Skin of body (tissue), 3 donors: ENCODE results near the gene EXOSC6. TPM values are rescaled to one million over a fixed set of nuclear protein-coding genes. Genes with fewer than 3 reads are reported as not detected.
"Not testable (repeated sequence)": the region's sequence is repeated elsewhere in the genome, so short reads cannot be mapped to it uniquely, and the experiment has no call there.

Experiments
- DNase-seq: peaks from one replicate; lab custom pipeline; 2025; lab: John Stamatoyannopoulos, UW
- small RNA-seq: library from RNA; depleted of rRNA; stranded (forward); fragments of <200 nt; gene quantifications from one replicate; pipeline ENCODE3, GENCODE V24; 2014; ENCODE audit warnings: low replicate concordance
- total RNA-seq: library from RNA; depleted of rRNA; stranded (reverse); fragments of >200 nt; gene quantifications from one replicate; pipeline ENCODE4 v1.2.3, GENCODE V29; 2014

Gene EXOSC6
- total RNA-seq, 1 donor from 2014 or later: 23.7 TPM

DNA sequence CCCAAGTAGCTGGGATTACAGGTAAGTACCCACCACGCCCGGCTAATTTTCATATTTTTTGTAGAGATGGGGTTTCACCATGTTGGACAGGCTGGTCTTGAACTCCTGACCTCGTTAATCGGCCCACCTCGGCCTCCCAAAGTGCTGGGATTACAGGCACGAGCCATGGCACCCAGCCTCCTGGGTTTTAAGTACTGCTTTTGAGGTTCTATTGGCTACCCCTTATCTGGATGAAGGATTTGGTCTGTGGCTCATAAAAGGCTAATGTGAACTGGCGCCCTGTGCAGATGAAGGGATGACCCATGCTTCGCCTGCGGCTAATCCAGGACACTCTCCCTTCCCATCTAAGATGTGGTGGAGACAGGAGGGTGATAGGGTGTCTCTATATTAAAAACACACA lies 52.6 kb downstream of the EXOSC6 start:
- not testable (repeated sequence) for DNase-seq

DNA sequence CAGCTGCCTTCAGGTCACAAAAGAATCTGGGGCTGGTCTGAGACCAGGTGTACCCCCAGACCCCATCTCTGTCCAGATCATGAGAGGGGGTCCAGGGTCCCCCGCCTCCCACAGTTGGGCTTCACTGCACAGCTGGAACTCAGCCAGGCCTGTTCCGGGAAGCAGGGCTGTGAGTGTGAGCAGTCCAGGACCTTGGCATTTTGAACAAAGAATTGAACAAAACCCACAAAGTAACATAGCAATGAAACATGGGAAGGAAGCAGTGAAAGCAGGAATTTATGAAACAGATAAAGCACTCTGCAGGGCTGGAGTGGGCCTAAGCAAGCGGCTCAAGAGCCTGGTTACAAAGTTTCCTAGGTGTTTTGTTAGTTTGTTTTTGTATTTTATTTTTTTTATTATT lies 53.1 kb downstream of the EXOSC6 start:
- not testable (repeated sequence) for DNase-seq

DNA sequence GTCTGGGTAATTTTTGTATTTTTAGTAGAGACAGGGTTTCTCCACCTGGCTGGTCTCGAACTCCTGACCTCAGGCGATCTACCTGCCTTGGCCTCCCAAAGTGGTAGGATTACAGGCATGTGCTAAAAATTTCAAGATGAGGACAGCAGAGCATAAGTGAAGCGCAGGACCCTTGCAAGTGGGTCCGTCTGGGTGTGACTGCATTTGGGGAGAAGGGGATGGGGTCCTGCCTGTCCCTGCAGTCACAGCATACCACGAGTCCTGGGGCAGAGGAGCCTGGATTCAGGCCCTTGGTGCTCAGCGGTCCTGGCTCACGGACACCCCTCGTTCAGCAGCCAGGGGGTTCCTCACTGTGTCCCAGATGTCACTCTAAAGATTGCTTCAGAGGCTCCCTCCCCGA lies 53.5 kb downstream of the EXOSC6 start:
- DNase-seq: not testable (repeated sequence)

DNA sequence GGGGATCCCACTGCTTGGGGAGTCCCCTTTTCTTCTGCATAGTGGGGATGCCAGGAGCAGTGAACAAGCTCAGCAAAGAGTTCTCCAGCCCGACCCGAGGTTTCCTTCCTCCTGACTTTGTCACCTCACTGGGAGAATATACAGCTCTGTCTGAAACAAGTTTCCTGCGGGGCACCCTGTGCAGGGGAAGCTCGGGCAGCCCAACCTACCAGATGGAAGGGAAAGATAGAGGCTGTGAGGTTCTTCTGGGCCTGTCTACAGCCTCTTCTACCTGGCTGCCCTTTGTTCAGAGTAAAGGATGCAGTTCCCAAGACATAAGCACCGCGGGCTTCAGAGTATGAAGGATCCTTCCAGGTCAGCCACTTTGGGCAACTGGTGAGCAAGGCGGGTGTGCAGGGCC lies 54.1 kb downstream of the EXOSC6 start:
- not testable (repeated sequence) for DNase-seq

Small RNA genes within 50 kb of the gene (small RNA-seq; reads per million reads assigned to genes)
- gene AC009060.2 (not detected), gene RN7SL279P (not detected)

Other genes starting within 250 kb of the EXOSC6 start
- gene PDPR, start 137.6 kb downstream of the EXOSC6 start, total RNA-seq: 16.8 TPM
- gene CLEC18C, start 78.2 kb downstream of the EXOSC6 start, total RNA-seq: not detected
- gene AARS1, start 37.6 kb upstream of the EXOSC6 start, total RNA-seq: 55.1 TPM
- 18.7 TPM for gene DDX19B, start 47.2 kb upstream of the EXOSC6 start, total RNA-seq
- gene DDX19A, start 95.0 kb upstream of the EXOSC6 start, total RNA-seq: 30.0 TPM
- 23.6 TPM for gene ST3GAL2, start 187.2 kb upstream of the EXOSC6 start, total RNA-seq
- gene FCSK, start 202.7 kb upstream of the EXOSC6 start, total RNA-seq: 8.7 TPM